Hematopoietic multipotent progenitor cell treated with erythropoietin and hydrocortisone succinate and interleukin-3 and kit ligand, for 8 days (in vitro differentiated cells): ENCODE results near the gene PABPC1L2A.
"Not testable (repeated sequence)": the region's sequence is repeated elsewhere in the genome, so short reads cannot be mapped to it uniquely, and the experiment has no call there.

Source experiments
- DNase-seq: peaks from one replicate; pipeline ENCODE4 v3.0.0-alpha.2; 2015

Gene PABPC1L2A

DNA sequence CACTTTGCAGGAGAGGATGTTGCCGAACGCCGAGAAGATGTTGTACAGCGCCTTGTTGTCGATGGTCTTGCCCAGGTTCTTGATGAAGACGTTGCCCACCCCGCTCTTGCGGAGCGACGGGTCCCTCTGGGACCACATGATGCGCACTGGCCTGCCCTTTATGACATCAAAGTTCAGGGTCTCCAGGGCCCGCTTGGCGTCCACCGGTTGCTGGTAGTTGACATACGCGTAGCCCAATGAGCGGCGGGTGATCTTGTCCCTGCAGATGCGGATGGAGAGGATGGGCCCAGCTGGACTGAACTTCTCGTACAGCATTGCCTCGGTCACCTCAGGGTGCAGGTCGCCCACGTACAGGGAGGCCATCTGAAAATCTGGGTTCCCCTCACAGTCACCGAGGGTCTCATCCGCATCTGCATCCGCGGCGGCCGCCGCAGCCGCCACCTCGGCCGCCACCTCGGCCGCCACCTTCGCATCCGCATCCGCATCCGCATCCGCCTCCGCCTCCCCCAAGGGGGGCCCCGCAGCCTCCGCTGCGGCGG, at the start of gene PABPC1L2A:
Gene PABPC1L2A (minus strand): TSS at position 489 of the 539 bp plus-strand sequence. CDS start 126 bp downstream, at position 363.
- DNase-seq = not testable (repeated sequence)

DNA sequence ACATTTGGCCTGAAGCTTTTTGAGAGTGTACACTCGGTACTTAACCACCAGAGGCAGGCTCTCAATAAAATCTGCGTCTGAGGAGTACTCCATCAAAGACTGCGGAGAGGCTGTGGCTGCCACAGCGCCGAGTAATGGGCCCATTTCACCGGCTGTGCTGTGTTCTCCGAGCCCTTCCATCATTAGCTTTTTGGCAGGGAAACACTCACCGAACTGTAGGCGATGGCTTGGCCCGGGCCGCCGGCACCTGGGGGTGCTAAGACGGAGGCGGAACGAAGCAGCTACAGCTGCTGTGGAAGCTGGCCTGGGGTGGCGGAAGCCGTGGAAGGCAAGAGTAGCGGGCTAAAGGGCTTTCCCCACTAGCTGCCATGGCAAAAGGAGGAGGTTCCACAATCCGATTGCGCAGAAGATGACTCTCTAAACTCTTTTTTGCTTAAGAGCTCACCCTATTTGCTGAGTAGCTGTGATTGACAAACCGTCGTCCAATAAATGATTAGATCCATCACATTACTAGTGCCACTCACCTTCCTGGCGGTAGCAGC, 48.5 kb upstream of the PABPC1L2A start:
- no peak for DNase-seq

DNA sequence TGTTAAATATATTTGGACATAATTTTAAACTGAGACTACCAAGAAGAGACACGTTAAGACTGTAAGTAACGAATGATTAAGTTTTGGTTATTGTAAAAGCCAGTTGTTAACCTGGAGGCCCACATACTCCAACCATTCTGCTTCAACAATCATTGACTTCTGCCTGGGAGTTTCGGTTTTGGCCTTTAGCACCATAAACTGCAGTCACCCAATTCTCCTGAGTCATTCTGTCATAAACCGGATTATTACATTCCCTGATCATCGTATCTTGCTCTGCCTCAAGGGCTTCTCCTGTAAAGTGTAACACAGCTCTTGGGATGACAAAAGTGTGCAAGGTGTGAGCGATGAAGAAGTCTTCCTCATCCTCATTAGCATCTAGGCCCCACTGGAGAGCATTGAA, 46.9 kb upstream of the PABPC1L2A start:
- no peak for DNase-seq

DNA sequence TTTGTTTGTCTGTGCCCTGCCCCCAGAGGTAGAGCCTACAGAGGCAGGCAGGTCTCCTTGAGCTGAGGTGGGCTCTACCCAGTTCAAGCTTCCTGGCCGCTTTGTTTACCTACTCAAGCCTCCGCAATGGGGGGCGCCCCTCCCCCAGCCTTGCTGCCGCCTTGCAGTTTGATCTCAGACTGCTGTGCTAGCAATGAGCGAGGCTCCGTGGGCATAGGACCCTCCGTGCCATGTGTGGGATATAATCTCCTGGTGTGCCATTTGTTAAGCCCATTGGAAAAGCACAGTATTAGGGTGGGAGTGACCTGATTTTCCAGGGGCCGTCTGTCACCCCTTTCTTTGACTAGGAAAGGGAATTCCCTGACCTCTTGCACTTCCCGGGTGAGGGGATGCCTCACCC, 20.2 kb upstream of the PABPC1L2A start:
- not testable (repeated sequence) for DNase-seq

DNA sequence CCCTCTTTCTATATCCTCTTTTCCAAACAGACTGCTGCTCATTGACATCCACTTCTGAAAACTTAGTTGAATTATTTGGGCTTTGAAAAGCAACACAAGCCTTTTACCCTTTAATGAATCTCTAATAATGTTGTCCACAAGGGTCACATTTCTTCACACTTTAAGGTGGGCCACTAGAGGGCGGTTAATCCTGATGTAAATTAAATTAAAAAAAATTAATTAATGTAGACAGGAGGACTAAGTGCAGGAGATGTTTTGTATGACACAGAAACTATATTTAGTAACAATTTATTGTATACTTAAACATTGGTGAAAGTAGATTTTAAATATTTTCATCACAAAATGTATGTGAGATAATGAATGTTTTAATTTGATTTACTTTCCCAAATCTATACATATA, 7.5 kb upstream of the PABPC1L2A start:
- DNase-seq = peak; percentile 1

DNA sequence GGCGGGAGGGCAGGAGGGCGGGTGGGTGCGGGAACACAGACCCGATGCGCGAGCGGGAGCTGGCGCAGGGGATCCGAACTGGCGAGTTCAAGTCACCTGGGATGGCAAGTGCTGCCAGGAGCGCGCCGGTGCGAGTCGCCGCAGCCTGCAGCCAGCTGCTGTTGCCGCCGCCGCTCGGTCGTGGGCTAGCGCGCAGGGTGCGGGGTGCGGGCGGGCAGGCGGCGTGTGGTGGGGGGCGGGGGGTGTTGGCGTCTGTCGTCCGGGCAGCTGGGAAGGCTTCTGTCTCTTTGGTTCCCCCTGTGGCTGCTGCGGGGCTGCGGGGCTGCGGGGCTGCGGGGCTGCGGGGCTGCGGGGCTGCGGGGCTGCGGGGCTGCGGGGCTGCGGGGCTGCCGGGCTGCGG, 572 bp upstream of the PABPC1L2A start:
- not testable (repeated sequence) for DNase-seq

DNA sequence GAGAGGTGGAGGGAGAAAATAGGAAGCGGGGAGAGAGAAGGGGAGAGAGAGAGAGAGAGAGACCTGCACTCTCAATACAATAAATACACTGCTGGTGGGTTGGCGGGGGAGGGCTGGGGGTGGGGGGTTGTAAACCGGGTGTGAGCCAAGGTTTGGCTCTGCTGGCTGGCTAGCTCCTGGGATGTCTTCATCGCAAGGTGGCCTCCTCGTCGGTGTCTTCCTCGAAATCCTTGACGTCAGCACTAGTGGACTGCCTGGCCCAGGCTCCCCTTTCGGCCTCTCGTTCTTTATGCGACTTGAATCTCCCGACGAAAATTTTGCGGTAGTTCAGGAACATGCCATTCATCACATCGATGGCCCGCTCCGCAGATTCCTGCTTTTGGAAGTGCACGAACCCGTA, 715 bp downstream of the PABPC1L2A start:
- DNase-seq = not testable (repeated sequence)

DNA sequence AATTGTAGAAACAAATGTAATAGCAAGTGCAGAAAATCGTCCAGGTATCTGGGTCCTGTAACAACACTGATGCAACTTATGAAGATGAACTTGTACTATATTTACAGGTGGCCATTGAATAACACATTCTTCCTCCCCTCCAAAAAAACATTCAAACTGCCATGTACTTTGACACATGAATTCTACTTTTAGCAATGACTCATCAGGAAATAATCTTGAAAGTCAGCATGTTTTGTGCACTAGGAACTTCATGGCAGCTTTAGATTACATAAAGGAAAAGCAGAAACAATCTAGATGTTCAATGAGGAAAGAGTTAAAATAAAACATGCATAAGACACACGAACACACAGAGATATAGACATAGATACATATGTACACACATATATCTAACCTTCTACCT, 2.5 kb downstream of the PABPC1L2A start:
- DNase-seq = no peak

DNA sequence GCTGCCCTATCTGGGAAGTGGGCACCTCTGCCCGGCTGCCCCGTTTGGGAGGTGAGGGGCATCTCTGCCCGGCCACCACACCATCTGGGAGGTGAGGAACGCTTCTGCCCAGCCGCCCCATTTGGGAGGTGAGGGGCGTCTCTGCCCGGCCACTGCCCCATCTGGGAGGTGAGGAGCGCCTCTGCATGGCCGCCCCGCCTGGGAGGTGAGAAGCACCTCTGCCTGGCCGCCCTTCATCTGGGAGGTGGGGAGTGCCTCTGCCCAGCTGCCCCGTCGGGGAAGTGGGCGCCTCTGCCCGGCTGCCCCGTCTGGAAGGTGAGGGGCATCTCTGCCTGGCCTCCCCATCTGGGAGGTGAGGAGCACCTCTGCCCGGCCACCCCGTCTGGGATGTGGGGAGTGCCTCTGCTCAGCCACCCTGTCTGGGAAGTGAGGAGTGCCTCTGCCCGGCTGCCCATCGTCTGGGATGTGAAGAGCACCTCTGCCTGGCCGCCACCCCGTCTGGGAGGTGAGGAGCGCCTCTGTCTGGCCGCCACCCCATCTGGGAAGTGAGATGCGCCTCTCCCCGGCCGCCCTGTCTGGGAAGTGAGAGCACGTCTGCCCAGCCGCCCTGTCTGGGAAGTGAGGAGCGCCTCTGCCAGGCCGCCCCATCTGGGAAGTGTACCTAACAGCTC, 9.8 kb downstream of the PABPC1L2A start:
- no peak for DNase-seq

DNA sequence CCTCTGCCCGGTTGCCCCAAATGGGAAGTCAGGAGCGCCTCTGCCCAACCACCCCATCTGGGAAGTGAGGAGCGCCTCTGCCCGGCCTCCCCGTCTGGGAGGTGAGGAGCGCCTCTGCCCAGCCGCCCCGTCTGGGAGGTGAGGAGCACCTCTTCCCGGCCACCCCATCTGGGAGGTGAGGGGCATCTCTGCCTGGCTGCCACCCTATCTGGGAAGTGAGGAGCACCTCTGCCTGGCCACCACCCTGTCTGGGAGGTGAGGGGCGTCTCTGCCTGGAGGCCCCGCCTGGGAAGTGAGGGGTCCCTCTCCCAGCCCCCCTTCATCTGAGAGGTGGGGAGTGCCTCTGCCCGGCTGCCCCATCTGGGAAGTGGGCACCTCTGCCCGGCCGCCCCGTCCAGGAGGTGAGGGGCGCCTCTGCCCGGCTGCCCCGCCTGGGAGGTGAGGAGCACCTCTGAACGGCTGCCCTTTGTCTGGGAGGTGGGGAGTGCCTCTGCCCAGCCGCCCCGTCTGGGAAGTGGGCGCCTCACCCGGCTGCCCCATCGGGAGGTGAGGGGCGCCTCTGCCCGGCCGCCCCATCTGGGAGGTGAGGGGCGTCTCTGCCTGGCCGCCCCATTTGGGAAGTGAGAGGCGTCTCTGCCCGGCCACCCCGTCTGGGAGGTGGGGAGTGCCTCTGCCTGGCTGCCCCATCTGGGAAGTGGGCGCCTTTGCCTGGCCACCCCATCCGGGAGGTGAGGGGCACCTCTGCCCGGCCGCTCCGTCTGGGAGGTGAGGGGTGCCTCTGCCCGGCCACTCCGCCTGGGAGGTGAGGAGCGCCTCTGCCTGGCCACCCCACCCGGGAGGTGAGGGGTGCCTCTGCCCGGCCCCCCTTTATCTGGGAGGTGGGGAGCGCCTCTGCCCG, 10.6 kb downstream of the PABPC1L2A start:
- no peak for DNase-seq

DNA sequence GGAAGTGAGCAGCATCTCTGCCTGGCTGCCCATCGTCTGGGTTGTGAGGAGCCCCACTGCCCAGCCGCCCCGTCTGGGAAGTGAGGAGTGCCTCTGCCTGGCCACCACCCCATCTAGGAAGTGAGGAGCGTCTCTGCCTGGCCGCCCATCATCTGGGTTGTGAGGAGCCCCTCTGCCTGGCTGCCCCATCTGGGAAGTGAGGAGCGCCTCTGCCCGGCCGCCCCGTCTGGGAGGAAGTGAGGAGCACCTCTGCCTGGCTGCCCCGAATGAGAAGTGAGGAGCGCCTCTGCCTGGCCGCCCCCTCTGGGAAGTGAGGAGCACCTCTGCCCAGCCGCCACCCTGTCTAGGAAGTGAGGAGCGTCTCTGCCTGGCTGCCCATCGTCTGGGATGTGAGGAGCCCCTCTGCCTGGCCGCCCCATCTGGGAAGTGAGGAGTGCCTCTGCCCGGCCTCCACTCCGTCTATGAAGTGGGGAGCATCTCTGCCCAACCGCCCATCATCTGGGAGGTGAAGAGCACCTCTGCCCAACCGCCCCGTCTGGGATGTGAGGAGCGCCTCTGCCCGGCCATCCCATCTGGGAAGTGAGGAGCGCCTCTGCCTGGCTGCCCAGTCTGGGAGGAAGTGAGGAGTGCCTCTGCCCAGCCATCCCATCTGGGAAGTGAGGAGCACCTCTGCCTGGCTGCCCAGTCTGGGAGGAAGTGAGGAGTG, 11.4 kb downstream of the PABPC1L2A start:
- DNase-seq = not testable (repeated sequence)

DNA sequence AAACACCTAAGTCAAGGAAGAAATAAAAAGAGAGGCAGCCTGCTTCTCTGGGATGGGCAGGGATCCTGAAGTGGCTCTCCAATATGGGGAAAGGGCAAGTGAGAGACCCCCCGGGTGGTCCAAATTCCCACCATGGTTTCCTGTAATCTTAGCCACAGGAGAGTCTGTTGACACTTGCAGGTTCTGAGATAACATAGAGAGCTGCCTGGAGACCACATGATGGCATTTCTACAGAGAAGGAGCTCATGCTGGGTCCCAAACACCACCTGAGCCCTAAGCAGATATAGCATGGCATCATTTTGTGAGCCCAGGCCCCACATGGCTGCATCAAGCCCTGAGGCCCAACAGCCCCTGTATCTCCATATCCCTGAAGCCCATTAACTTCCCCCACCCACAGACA, 50.4 kb downstream of the PABPC1L2A start:
- DNase-seq = no peak
